HL-60 (cell line): ENCODE data around the gene PKIB.

Experiments
- DNase-seq, 2 experiments: peaks; one replicate each; pipeline ENCODE4 v3.0.0-alpha.2; 2010 to 2020; ENCODE audit warnings: low read depth in 1 of 2, low spot score in 1 of 2
- H3K27ac ChIP-seq: fragments of 250-450 bp; sonication (Bioruptor Pico); replicated peaks from 2 replicates; pipeline ENCODE4 v1.5.1; 2020; ENCODE audit warnings: mild to moderate bottlenecking, moderate library complexity
- H3K27me3 ChIP-seq: fragments of 250-450 bp; sonication (Bioruptor Pico); 2 replicates; pipeline ENCODE4 v1.5.1; 2021; ENCODE audit warnings: mild to moderate bottlenecking, moderate library complexity; ENCODE audit not compliant: insufficient read depth, poor library complexity, severe bottlenecking
- H3K4me3 ChIP-seq: replicated peaks from 2 replicates; pipeline ENCODE4 v1.5.1; 2011; ENCODE audit warnings: mild to moderate bottlenecking, control low read depth, low read length; ENCODE audit not compliant: insufficient read depth
- CTCF ChIP-seq: IDR thresholded peaks from one replicate; pipeline ENCODE4 v1.5.1; 2011; ENCODE audit warnings: low read length, control low read depth, inconsistent platforms; ENCODE audit not compliant: insufficient read depth
- GABPA ChIP-seq: IDR thresholded peaks from 2 replicates; pipeline ENCODE4 v1.6.1; 2012; ENCODE audit warnings: low read depth
- POLR2AphosphoS5 ChIP-seq: IDR thresholded peaks from 2 replicates; pipeline ENCODE4 v1.6.1; 2012; ENCODE audit warnings: low read depth
- REST ChIP-seq: IDR thresholded peaks from 2 replicates; pipeline ENCODE4 v1.6.1; 2012; ENCODE audit warnings: low read depth; ENCODE audit not compliant: insufficient replicate concordance
- SPI1 ChIP-seq: IDR thresholded peaks from 2 replicates; pipeline ENCODE4 v1.6.1; 2012; ENCODE audit warnings: low read depth, mild to moderate bottlenecking, borderline replicate concordance

Gene PKIB

GRCh38 chr6:122669418-122669817, 59.2 kb downstream of the PKIB start:
- TF ChIP-seq REST (no peak), CTCF (no peak), GABPA (no peak), SPI1 (no peak), POLR2AphosphoS5 (no peak)

GRCh38 chr6:122669868-122670267, 59.7 kb downstream of the PKIB start:
- no peak for DNase-seq
- no peak overlapping the region for H3K27ac ChIP-seq
- no peaks in the 10 kb centered on the region for H3K27me3 ChIP-seq
- H3K4me3 ChIP-seq, result no peak overlapping the region
- no peak for TF ChIP-seq POLR2AphosphoS5
- TF ChIP-seq GABPA, result no peak
- TF ChIP-seq SPI1, result no peak
- TF ChIP-seq REST, result no peak
- no peak for TF ChIP-seq CTCF

More at GRCh38 chr6:122669418-122669817, 59.2 kb downstream of the PKIB start:
- no peak for DNase-seq
- no peaks in the 10 kb centered on the region for H3K27me3 ChIP-seq
- H3K4me3 ChIP-seq, result no peak overlapping the region
- H3K27ac ChIP-seq, result no peak overlapping the region

DNA sequence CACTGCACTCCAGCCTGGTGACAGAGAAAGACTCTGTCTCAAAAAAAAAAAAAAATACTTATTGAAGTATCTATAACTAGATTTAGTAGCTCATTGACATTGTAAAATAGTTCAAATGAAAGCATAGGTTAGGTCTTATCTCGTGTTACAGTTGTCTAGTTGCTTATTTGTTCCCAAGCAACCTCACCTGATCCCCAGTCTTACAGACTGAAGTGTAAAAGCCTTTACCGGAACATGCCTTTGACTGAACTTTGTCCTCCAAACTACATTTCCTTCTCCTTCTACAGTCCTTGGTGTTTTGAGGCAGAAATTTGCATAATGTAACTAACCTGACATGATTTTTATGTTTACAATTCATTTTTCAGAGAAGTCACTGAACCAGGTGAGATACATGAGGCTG, 61.0 kb downstream of the PKIB start:
- Histone ChIP-seq H3K4me3 (no peak overlapping the region), H3K27me3 (no peaks in the 10 kb centered on the region), H3K27ac (no peak overlapping the region)
- DNase-seq, result no peak
- TF ChIP-seq GABPA (no peak), CTCF (no peak), POLR2AphosphoS5 (no peak), REST (no peak), SPI1 (no peak)
